ENCODE data around the gene ROBO4.

Gene ROBO4

GRCh38 chr11:124877631-124877909, 20.1 kb downstream of the ROBO4 start:
- no peaks in the 10 kb centered on the region for H3K9me3 ChIP-seq (ENCODE audit: control insufficient read depth, insufficient read depth, low read depth, low read length)
- peak overlapping the region; percentile 82 for H3K4me3 ChIP-seq (ENCODE audit: low read depth, low read length)
- H3K4me1 ChIP-seq (ENCODE audit: control insufficient read depth, insufficient read depth, low read length), result peaks cover 10% of the 10 kb centered on the region
- no peak overlapping the region for H3K27ac ChIP-seq (ENCODE audit: low read depth, low read length)
- no peaks in the 10 kb centered on the region for H3K36me3 ChIP-seq (ENCODE audit: control insufficient read depth, insufficient read depth, low read length)
- H3K27me3 ChIP-seq (ENCODE audit: control insufficient read depth, insufficient read depth, low read length), result peaks cover 45% of the 10 kb centered on the region
- H3K9ac ChIP-seq (ENCODE audit: low read length), result no peak overlapping the region

- H3K9ac ChIP-seq (ENCODE audit: low read length), result no peak overlapping the region
Measured at GRCh38 chr11:124876818-124877630, 20.6 kb downstream of the ROBO4 start.

GRCh38 chr11:124875943-124876817, 21.5 kb downstream of the ROBO4 start:
- H3K9ac ChIP-seq (ENCODE audit: low read length), result peak overlapping the region; percentile 69
- H3K27ac ChIP-seq (ENCODE audit: low read depth, low read length), result peak overlapping the region; percentile 61; the same call in 1 of the 2 replicates
- H3K36me3 ChIP-seq (ENCODE audit: control insufficient read depth, insufficient read depth, low read length), result no peaks in the 10 kb centered on the region
- no peaks in the 10 kb centered on the region for H3K9me3 ChIP-seq (ENCODE audit: control insufficient read depth, insufficient read depth, low read depth, low read length)
- peaks cover 10% of the 10 kb centered on the region for H3K4me1 ChIP-seq (ENCODE audit: control insufficient read depth, insufficient read depth, low read length)
- H3K27me3 ChIP-seq (ENCODE audit: control insufficient read depth, insufficient read depth, low read length), result peaks cover 59% of the 10 kb centered on the region
- peak overlapping the region; percentile 82 for H3K4me3 ChIP-seq (ENCODE audit: low read depth, low read length)

More at GRCh38 chr11:124876818-124877630, 20.6 kb downstream of the ROBO4 start:
- H3K4me3 ChIP-seq (ENCODE audit: low read depth, low read length), result peak overlapping the region; percentile 82
- H3K9me3 ChIP-seq (ENCODE audit: control insufficient read depth, insufficient read depth, low read depth, low read length), result no peaks in the 10 kb centered on the region
- H3K27me3 ChIP-seq (ENCODE audit: control insufficient read depth, insufficient read depth, low read length), result peaks cover 51% of the 10 kb centered on the region
- H3K4me1 ChIP-seq (ENCODE audit: control insufficient read depth, insufficient read depth, low read length), result peaks cover 10% of the 10 kb centered on the region
- no peak overlapping the region for H3K27ac ChIP-seq (ENCODE audit: low read depth, low read length)
- H3K36me3 ChIP-seq (ENCODE audit: control insufficient read depth, insufficient read depth, low read length), result no peaks in the 10 kb centered on the region

GRCh38 chr11:124875401-124875800, 22.3 kb downstream of the ROBO4 start:
- H3K4me3 ChIP-seq (ENCODE audit: low read depth, low read length), result peak overlapping the region; percentile 82
- peaks cover 67% of the 10 kb centered on the region for H3K27me3 ChIP-seq (ENCODE audit: control insufficient read depth, insufficient read depth, low read length)

GRCh38 chr11:124874571-124875255, 23.0 kb downstream of the ROBO4 start:
- no peak overlapping the region for H3K9ac ChIP-seq (ENCODE audit: low read length)
- H3K27ac ChIP-seq (ENCODE audit: low read depth, low read length), result no peak overlapping the region
- H3K4me3 ChIP-seq (ENCODE audit: low read depth, low read length), result no peak overlapping the region
- peaks cover 10% of the 10 kb centered on the region for H3K4me1 ChIP-seq (ENCODE audit: control insufficient read depth, insufficient read depth, low read length)
- H3K36me3 ChIP-seq (ENCODE audit: control insufficient read depth, insufficient read depth, low read length), result no peaks in the 10 kb centered on the region
- H3K27me3 ChIP-seq (ENCODE audit: control insufficient read depth, insufficient read depth, low read length), result peaks cover 74% of the 10 kb centered on the region
- no peaks in the 10 kb centered on the region for H3K9me3 ChIP-seq (ENCODE audit: control insufficient read depth, insufficient read depth, low read depth, low read length)

More at GRCh38 chr11:124875401-124875800, 22.3 kb downstream of the ROBO4 start:
- H3K9me3 ChIP-seq (ENCODE audit: control insufficient read depth, insufficient read depth, low read depth, low read length), result no peaks in the 10 kb centered on the region
- H3K4me1 ChIP-seq (ENCODE audit: control insufficient read depth, insufficient read depth, low read length), result peaks cover 10% of the 10 kb centered on the region
- H3K27ac ChIP-seq (ENCODE audit: low read depth, low read length), result no peak overlapping the region
- no peaks in the 10 kb centered on the region for H3K36me3 ChIP-seq (ENCODE audit: control insufficient read depth, insufficient read depth, low read length)
- H3K9ac ChIP-seq (ENCODE audit: low read length), result no peak overlapping the region

GRCh38 chr11:124873951-124874350, 23.7 kb downstream of the ROBO4 start:
- Histone ChIP-seq H3K27ac (ENCODE audit: low read depth, low read length) (no peak overlapping the region), H3K9me3 (ENCODE audit: control insufficient read depth, insufficient read depth, low read depth, low read length) (no peaks in the 10 kb centered on the region), H3K36me3 (ENCODE audit: control insufficient read depth, insufficient read depth, low read length) (no peaks in the 10 kb centered on the region), H3K4me3 (ENCODE audit: low read depth, low read length) (no peak overlapping the region), H3K27me3 (ENCODE audit: control insufficient read depth, insufficient read depth, low read length) (peaks cover 82% of the 10 kb centered on the region), H3K9ac (ENCODE audit: low read length) (no peak overlapping the region), H3K4me1 (ENCODE audit: control insufficient read depth, insufficient read depth, low read length) (peaks cover 10% of the 10 kb centered on the region)

- Histone ChIP-seq H3K4me1 (ENCODE audit: control insufficient read depth, insufficient read depth, low read length) (peaks cover 8% of the 10 kb centered on the region), H3K9ac (ENCODE audit: low read length) (no peak overlapping the region), H3K27me3 (ENCODE audit: control insufficient read depth, insufficient read depth, low read length) (peaks cover 90% of the 10 kb centered on the region), H3K9me3 (ENCODE audit: control insufficient read depth, insufficient read depth, low read depth, low read length) (no peaks in the 10 kb centered on the region), H3K4me3 (ENCODE audit: low read depth, low read length) (no peak overlapping the region), H3K36me3 (ENCODE audit: control insufficient read depth, insufficient read depth, low read length) (no peaks in the 10 kb centered on the region), H3K27ac (ENCODE audit: low read depth, low read length) (no peak overlapping the region)
Measured at GRCh38 chr11:124872741-124873140, 24.9 kb downstream of the ROBO4 start.

GRCh38 chr11:124872280-124872679, 25.4 kb downstream of the ROBO4 start:
- Histone ChIP-seq H3K4me3 (ENCODE audit: low read depth, low read length) (no peak overlapping the region), H3K9ac (ENCODE audit: low read length) (no peak overlapping the region), H3K27me3 (ENCODE audit: control insufficient read depth, insufficient read depth, low read length) (peaks cover 90% of the 10 kb centered on the region), H3K36me3 (ENCODE audit: control insufficient read depth, insufficient read depth, low read length) (no peaks in the 10 kb centered on the region), H3K4me1 (ENCODE audit: control insufficient read depth, insufficient read depth, low read length) (peaks cover 5% of the 10 kb centered on the region), H3K27ac (ENCODE audit: low read depth, low read length) (no peak overlapping the region), H3K9me3 (ENCODE audit: control insufficient read depth, insufficient read depth, low read depth, low read length) (no peaks in the 10 kb centered on the region)

GRCh38 chr11:124870430-124870829, 27.2 kb downstream of the ROBO4 start:
- Histone ChIP-seq H3K9ac (ENCODE audit: low read length) (no peak overlapping the region), H3K4me1 (ENCODE audit: control insufficient read depth, insufficient read depth, low read length) (peaks cover 17% of the 10 kb centered on the region; the same call in 1 of the 2 replicates), H3K27me3 (ENCODE audit: control insufficient read depth, insufficient read depth, low read length) (peaks cover 100% of the 10 kb centered on the region), H3K36me3 (ENCODE audit: control insufficient read depth, insufficient read depth, low read length) (no peaks in the 10 kb centered on the region), H3K9me3 (ENCODE audit: control insufficient read depth, insufficient read depth, low read depth, low read length) (no peaks in the 10 kb centered on the region), H3K4me3 (ENCODE audit: low read depth, low read length) (no peak overlapping the region), H3K27ac (ENCODE audit: low read depth, low read length) (no peak overlapping the region)

GRCh38 chr11:124869856-124870387, 27.7 kb downstream of the ROBO4 start:
- Histone ChIP-seq H3K9me3 (ENCODE audit: control insufficient read depth, insufficient read depth, low read depth, low read length) (no peaks in the 10 kb centered on the region), H3K27ac (ENCODE audit: low read depth, low read length) (no peak overlapping the region), H3K36me3 (ENCODE audit: control insufficient read depth, insufficient read depth, low read length) (no peaks in the 10 kb centered on the region), H3K9ac (ENCODE audit: low read length) (no peak overlapping the region), H3K4me1 (ENCODE audit: control insufficient read depth, insufficient read depth, low read length) (peaks cover 20% of the 10 kb centered on the region), H3K4me3 (ENCODE audit: low read depth, low read length) (no peak overlapping the region), H3K27me3 (ENCODE audit: control insufficient read depth, insufficient read depth, low read length) (peaks cover 100% of the 10 kb centered on the region)

Data from HUES6 (cell line).